ENCODE measurements around the gene HGS.

The HGS gene

GRCh38 chr17:81741049-81741593 is 57.3 kb downstream of the HGS start:
- DNase-seq (ENCODE audit: low spot score): no peak

- DNase-seq (ENCODE audit: low spot score): no peak
Observed at GRCh38 chr17:81741594-81742452, 58.0 kb downstream of the HGS start.
